Renal pelvis (tissue), 4 donors: ENCODE measurements around the gene ZNF816. TPM values are rescaled to one million over a fixed set of nuclear protein-coding genes. Genes with fewer than 3 reads are reported as not detected.
"Not testable (repeated sequence)": the region's sequence is repeated elsewhere in the genome, so short reads cannot be mapped to it uniquely, and the experiment has no call there.

Source experiments
- DNase-seq: peaks from one replicate; pipeline ENCODE4 v3.0.0-alpha.2; 2013
- polyA plus RNA-seq, 3 donors: library from polyadenylated mRNA; unstranded; fragments of 120-200 nt; gene quantifications; one replicate each; pipeline ENCODE4 v1.2.1, GENCODE V29; 2013; ENCODE audit not compliant: insufficient read length in 3 of 3

Gene ZNF816
- polyA plus RNA-seq, 3 donors: 14.8 to 18.5 (median 18.2) TPM

GRCh38 chr19:52967772-52968171 is 5.1 kb upstream of the ZNF816 start:
- DNase-seq: no peak

GRCh38 chr19:52963247-52963618 is 552 bp upstream of the ZNF816 start:
- no peak for DNase-seq

GRCh38 chr19:52961981-52962380 is 700 bp downstream of the ZNF816 start:
- no peak for DNase-seq

GRCh38 chr19:52959613-52960295 is 2.9 kb downstream of the ZNF816 start:
- DNase-seq: no peak

- no peak for DNase-seq
These were observed 5.1 kb downstream of the ZNF816 start for GRCh38 chr19:52957591-52957990.

GRCh38 chr19:52956917-52957316 is 5.8 kb downstream of the ZNF816 start:
- no peak for DNase-seq

- DNase-seq: no peak
These were observed 13.3 kb downstream of the ZNF816 start for GRCh38 chr19:52949422-52949821.

- DNase-seq: no peak
These were observed 14.5 kb downstream of the ZNF816 start for GRCh38 chr19:52948025-52948770.

- DNase-seq: peak; percentile 77
These were observed 16.1 kb downstream of the ZNF816 start for GRCh38 chr19:52946322-52947310.

GRCh38 chr19:52945652-52946321 is 16.9 kb downstream of the ZNF816 start:
- no peak for DNase-seq

- not testable (repeated sequence) for DNase-seq
These were observed 17.8 kb downstream of the ZNF816 start for GRCh38 chr19:52944703-52945493.

GRCh38 chr19:52943884-52944643 is 18.6 kb downstream of the ZNF816 start:
- DNase-seq: no peak

GRCh38 chr19:52943134-52943883 is 19.4 kb downstream of the ZNF816 start:
- no peak for DNase-seq

GRCh38 chr19:52942386-52943133 is 20.1 kb downstream of the ZNF816 start:
- DNase-seq: peak; percentile 87

- DNase-seq: no peak
These were observed 20.7 kb downstream of the ZNF816 start for GRCh38 chr19:52941941-52942385.

GRCh38 chr19:52941523-52941922 is 21.2 kb downstream of the ZNF816 start:
- not testable (repeated sequence) for DNase-seq

- DNase-seq: not testable (repeated sequence)
These were observed 21.8 kb downstream of the ZNF816 start for GRCh38 chr19:52940905-52941304.

GRCh38 chr19:52938761-52939160 is 23.9 kb downstream of the ZNF816 start:
- DNase-seq: peak; percentile 40
